Neural cell (in vitro differentiated cells): ENCODE data around the gene DNAJC10. TPM values are rescaled to one million over a fixed set of nuclear protein-coding genes. Genes with fewer than 3 reads are reported as not detected.
"Not testable (repeated sequence)": the region's sequence is repeated elsewhere in the genome, so short reads cannot be mapped to it uniquely, and the experiment has no call there.

Experiments
- H2AFZ ChIP-seq: fragments of 200-600, 300-800 bp; sonication (generic), shearing (Covaris generic); 2 replicates; pipeline ENCODE4 v1.6.0; 2014; ENCODE audit warnings: low read depth, mild to moderate bottlenecking, antibody characterized with exemption, low read length, moderate library complexity
- H3F3A ChIP-seq: fragments of 200-600 bp; shearing (Covaris generic); 2 replicates; pipeline ENCODE4 v1.6.1; 2016; ENCODE audit warnings: mild to moderate bottlenecking, moderate library complexity, mixed read lengths, antibody characterized with exemption, low read length; ENCODE audit not compliant: insufficient read depth, poor library complexity, severe bottlenecking
- H3K27ac ChIP-seq: fragments of 200-600, 300-800 bp; sonication (generic), shearing (Covaris generic); 2 replicates; pipeline ENCODE4 v1.5.1; 2014; ENCODE audit warnings: mild to moderate bottlenecking, low read length, moderate library complexity
- H3K27me3 ChIP-seq: fragments of 300-800, 200-600 bp; sonication (generic), shearing (Covaris generic); 2 replicates; pipeline ENCODE4 v1.6.0; 2014; ENCODE audit warnings: mild to moderate bottlenecking, low read depth, low read length, moderate library complexity; ENCODE audit not compliant: insufficient read depth
- H3K36me3 ChIP-seq: fragments of 300-800, 200-600 bp; sonication (generic), shearing (Covaris generic); 2 replicates; pipeline ENCODE4 v1.5.1; 2014; ENCODE audit warnings: mild to moderate bottlenecking, antibody characterized with exemption, low read length, moderate library complexity; ENCODE audit not compliant: insufficient read depth
- H3K4me2 ChIP-seq: fragments of 300-800, 200-600 bp; sonication (generic), shearing (Covaris generic); 2 replicates; pipeline ENCODE4 v1.6.0; 2014; ENCODE audit warnings: mild to moderate bottlenecking, low read length
- H3K4me3 ChIP-seq: fragments of 300-800, 200-600 bp; sonication (generic), shearing (Covaris generic); 2 replicates; pipeline ENCODE4 v1.5.1; 2014; ENCODE audit warnings: mild to moderate bottlenecking, low read length, moderate library complexity
- H3K79me2 ChIP-seq: fragments of 200-600 bp; shearing (Covaris generic); replicated peaks from 2 replicates; pipeline ENCODE4 v1.6.0; 2014; ENCODE audit warnings: mild to moderate bottlenecking, low read length, moderate library complexity; ENCODE audit not compliant: insufficient read depth
- H3K9ac ChIP-seq: fragments of 300-800, 200-600 bp; sonication (generic), shearing (Covaris generic); 2 replicates; pipeline ENCODE4 v1.6.1; 2016; ENCODE audit warnings: mild to moderate bottlenecking, low read length, mixed read lengths
- H3K9me2 ChIP-seq: fragments of 200-600 bp; shearing (Covaris generic); 2 replicates; pipeline ENCODE4 v1.6.1; 2016; ENCODE audit warnings: mild to moderate bottlenecking, low read length, mixed read lengths; ENCODE audit not compliant: insufficient read depth
- H3K9me3 ChIP-seq: fragments of 200-600, 300-800 bp; sonication (generic), shearing (Covaris generic); 2 replicates; pipeline ENCODE4 v1.6.1; 2016; ENCODE audit warnings: mild to moderate bottlenecking, mixed run types, low read length, moderate library complexity, mixed read lengths
- H4K20me1 ChIP-seq: fragments of 200-600 bp; shearing (Covaris generic); 2 replicates; pipeline ENCODE4 v1.6.1; 2016; ENCODE audit warnings: mild to moderate bottlenecking, mixed run types; ENCODE audit not compliant: insufficient read depth
- CTCF ChIP-seq: fragments of 450-650 bp; IDR thresholded peaks from 2 replicates; pipeline ENCODE4 v1.5.1; 2014; ENCODE audit warnings: antibody characterized with exemption, mild to moderate bottlenecking, moderate library complexity; ENCODE audit not compliant: poor library complexity, severe bottlenecking
- EP300 ChIP-seq: fragments of 450-650 bp; conservative IDR thresholded peaks from 2 replicates; pipeline ENCODE4 v1.6.1; 2014; ENCODE audit warnings: antibody characterized with exemption, mild to moderate bottlenecking, moderate library complexity; ENCODE audit not compliant: poor library complexity, severe bottlenecking
- EZH2 ChIP-seq: fragments of 200-600, 300-800 bp; shearing (Covaris generic), sonication (generic); IDR thresholded peaks from 2 replicates; pipeline ENCODE4 v1.6.1; 2014; ENCODE audit warnings: antibody characterized with exemption, low read length, borderline replicate concordance, mild to moderate bottlenecking; ENCODE audit not compliant: insufficient read depth, poor library complexity, severe bottlenecking
- MXI1 ChIP-seq: fragments of 450-650 bp; conservative IDR thresholded peaks from 2 replicates; pipeline ENCODE4 v1.6.1; 2014; ENCODE audit warnings: antibody characterized with exemption, mild to moderate bottlenecking; ENCODE audit not compliant: poor library complexity, severe bottlenecking
- POLR2AphosphoS5 ChIP-seq: IDR thresholded peaks from 2 replicates; pipeline ENCODE4 v1.6.1; 2012
- RAD21 ChIP-seq: fragments of 450-650 bp; conservative IDR thresholded peaks from 2 replicates; pipeline ENCODE4 v1.6.1; 2014; ENCODE audit warnings: antibody characterized with exemption, mild to moderate bottlenecking, moderate library complexity
- REST ChIP-seq: IDR thresholded peaks from 2 replicates; pipeline ENCODE4 v1.6.1; 2012; ENCODE audit warnings: borderline replicate concordance
- SMC3 ChIP-seq: fragments of 450-650 bp; conservative IDR thresholded peaks from 2 replicates; pipeline ENCODE4 v1.6.1; 2014; ENCODE audit warnings: antibody characterized with exemption, mild to moderate bottlenecking, moderate library complexity; ENCODE audit not compliant: poor library complexity
- TAF1 ChIP-seq: IDR thresholded peaks from 2 replicates; pipeline ENCODE4 v1.6.1; 2012; ENCODE audit warnings: low read depth
- polyA plus RNA-seq: library from polyadenylated mRNA; depleted of rRNA; stranded (reverse); fragments of >200 nt; gene quantifications from 2 replicates; pipeline ENCODE4 v1.2.3, GENCODE V29; 2014

DNAJC10 gene
- polyA plus RNA-seq, 1 donor from 2014 or later = 92.5 TPM

DNA sequence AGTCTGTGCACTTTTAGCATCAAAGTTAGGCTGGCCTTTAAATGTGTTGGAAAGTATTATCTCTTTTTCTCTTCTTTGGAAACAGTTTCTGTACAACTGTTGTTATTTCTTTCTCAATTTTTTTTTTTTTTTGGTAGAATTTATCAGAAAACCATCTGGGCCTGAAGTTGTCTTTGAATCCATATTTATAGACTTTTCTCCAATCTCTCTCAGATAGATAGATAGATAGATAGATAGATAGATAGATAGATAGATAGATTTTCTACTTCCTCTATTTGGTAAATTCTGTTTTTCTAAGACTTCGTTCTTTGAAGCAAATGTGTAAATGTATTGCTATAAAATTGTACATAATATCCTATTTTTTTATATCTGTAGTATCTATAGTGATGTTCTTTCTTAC is 17.5 kb downstream of the DNAJC10 start:
- TF ChIP-seq POLR2AphosphoS5 = no peak
- TF ChIP-seq SMC3 = no peak
- TF ChIP-seq TAF1 = no peak
- no peak for TF ChIP-seq EP300
- no peak for TF ChIP-seq RAD21
- TF ChIP-seq CTCF = no peak
- no peak for TF ChIP-seq MXI1
- no peak for TF ChIP-seq REST
- TF ChIP-seq EZH2 = no peak
- H2AFZ ChIP-seq = no peak overlapping the region
- H3K79me2 ChIP-seq = no peaks in the 10 kb centered on the region
- no peaks in the 10 kb centered on the region for H4K20me1 ChIP-seq
- H3K36me3 ChIP-seq = peaks cover 11% of the 10 kb centered on the region
- no peaks in the 10 kb centered on the region for H3K9me2 ChIP-seq
- H3K4me3 ChIP-seq = no peak overlapping the region
- H3K9me3 ChIP-seq = no peaks in the 10 kb centered on the region
- no peak overlapping the region for H3K4me2 ChIP-seq
- H3K27ac ChIP-seq = no peak overlapping the region
- no peaks in the 10 kb centered on the region for H3K27me3 ChIP-seq
- no peaks in the 10 kb centered on the region for H3F3A ChIP-seq
- H3K9ac ChIP-seq = no peak overlapping the region

- H3K4me3 ChIP-seq, H2AFZ ChIP-seq, H3K27ac ChIP-seq, H3K36me3 ChIP-seq, H3K9ac ChIP-seq, H3K4me2 ChIP-seq, H3K79me2 ChIP-seq, H3K9me2 ChIP-seq, H3K9me3 ChIP-seq, H3K27me3 ChIP-seq, H3F3A ChIP-seq, H4K20me1 ChIP-seq: not testable (repeated sequence)
Measured at GRCh38 chr2:182736856-182737255, 20.8 kb downstream of the DNAJC10 start.

DNA sequence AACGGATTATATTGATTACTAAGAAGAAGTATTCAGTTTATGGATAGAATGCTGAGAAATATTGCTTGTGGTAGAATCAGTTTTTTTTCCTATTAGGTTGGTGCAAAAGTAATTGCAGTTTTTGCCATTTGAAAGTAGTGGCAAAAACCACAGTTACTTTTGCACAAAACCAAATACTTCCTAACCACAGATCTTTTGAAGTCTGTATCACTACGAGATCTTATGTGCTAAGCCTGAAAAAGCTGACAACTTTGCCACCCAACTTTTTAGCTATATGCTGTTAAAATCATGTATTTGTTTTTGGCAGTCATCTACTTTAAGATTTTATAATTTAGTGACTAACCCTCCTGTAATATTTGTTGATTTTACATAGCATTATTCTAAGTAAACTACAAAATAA is 24.6 kb downstream of the DNAJC10 start:
- Histone ChIP-seq H4K20me1 (no peaks in the 10 kb centered on the region), H3K27me3 (no peaks in the 10 kb centered on the region), H3K36me3 (peaks cover 8% of the 10 kb centered on the region), H3K4me3 (no peak overlapping the region), H3K9me3 (no peaks in the 10 kb centered on the region), H2AFZ (no peak overlapping the region), H3K4me2 (no peak overlapping the region), H3K9me2 (no peaks in the 10 kb centered on the region), H3K9ac (no peak overlapping the region), H3K27ac (no peak overlapping the region), H3K79me2 (no peaks in the 10 kb centered on the region), H3F3A (no peaks in the 10 kb centered on the region)
- TF ChIP-seq RAD21 (no peak), SMC3 (no peak), CTCF (no peak), MXI1 (no peak), POLR2AphosphoS5 (no peak), EP300 (no peak), TAF1 (no peak), REST (no peak), EZH2 (no peak)
